Erythroblast (primary cell): Measurements from ENCODE around the gene BCL2L11.

Source experiments
- GATA1 ChIP-seq: IDR thresholded peaks from 2 replicates; pipeline ENCODE4 v1.6.1; 2011; ENCODE audit warnings: low read depth, mild to moderate bottlenecking, control low read depth, low read length, moderate library complexity
- POLR2A ChIP-seq: IDR thresholded peaks from 2 replicates; pipeline ENCODE4 v1.6.1; 2011; ENCODE audit warnings: mild to moderate bottlenecking, low read length

DNA sequence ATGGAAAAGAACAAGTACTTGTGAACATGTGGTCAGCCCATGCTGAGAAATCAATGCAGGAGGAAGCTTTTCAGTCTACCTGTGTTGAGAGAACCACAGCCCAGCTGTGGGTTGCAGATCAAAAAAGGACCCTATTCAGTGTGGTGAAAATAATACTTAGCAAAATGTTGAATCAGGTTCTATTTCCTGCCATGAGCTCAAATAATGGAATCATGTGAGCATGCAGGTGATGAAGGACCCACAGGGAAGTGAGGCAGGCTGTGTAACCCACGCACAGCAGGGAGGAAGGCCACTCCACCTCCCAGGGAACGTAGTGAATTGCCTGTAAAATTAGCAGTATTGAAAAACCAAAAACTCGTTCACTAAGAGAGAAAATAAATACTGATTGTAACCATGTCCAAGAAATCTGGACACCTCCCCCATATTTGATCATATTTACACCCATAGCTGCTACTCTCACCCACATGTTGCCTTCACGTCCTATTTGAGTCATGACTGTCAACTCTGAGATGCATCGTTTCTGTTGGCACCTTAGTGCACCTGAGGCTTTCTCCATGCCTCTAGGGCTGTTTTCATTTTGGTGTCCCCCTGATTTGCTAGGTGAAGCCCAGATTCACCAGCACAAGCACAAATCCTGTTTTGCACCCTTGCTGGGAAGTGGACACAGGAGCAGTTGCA, 20.5 kb upstream of the BCL2L11 start:
- no peak for TF ChIP-seq POLR2A
- TF ChIP-seq GATA1 = no peak
